T-helper 9 cell (primary cell): ENCODE results near the gene NPM1.
A peak's percentile ranks its signal among the peaks of the same experiment; 100 is the strongest.

Experiments used
- DNase-seq: peaks from one replicate; pipeline ENCODE4 v3.0.0-alpha.2; 2020

The NPM1 gene

DNA sequence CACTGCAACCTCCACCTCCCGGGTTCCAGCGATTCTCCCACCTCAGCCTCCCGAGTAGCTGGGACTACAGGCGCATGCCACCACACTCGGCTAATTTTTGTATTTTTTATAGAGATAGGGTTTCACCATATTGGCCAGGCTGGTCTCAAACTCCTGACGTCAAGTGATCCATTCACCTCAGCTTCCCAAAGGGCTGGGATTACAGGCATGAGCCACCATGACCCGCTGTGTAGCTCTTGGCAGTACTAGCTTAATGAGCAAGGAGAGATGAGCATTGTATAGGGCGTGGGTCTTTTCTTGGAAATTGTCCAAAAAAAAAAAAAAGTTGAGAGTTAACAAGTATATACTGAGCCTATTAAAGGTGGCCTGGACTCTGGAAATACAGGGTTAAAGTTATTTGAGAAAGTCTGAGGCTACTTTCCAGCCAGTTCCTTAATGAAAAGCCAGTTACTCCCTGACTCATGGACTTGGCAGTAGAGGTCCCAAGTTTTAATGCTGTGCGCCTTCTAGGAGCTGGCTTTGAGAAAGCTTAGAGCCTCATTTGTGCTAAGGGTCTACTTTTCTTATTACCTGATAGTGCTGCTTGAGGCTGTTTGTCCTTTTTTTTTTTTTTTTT lies 27.6 kb downstream of the NPM1 start:
- no peak for DNase-seq

GRCh38 chr5:171416160-171417049 lies 28.8 kb downstream of the NPM1 start:
- no peak for DNase-seq

DNA sequence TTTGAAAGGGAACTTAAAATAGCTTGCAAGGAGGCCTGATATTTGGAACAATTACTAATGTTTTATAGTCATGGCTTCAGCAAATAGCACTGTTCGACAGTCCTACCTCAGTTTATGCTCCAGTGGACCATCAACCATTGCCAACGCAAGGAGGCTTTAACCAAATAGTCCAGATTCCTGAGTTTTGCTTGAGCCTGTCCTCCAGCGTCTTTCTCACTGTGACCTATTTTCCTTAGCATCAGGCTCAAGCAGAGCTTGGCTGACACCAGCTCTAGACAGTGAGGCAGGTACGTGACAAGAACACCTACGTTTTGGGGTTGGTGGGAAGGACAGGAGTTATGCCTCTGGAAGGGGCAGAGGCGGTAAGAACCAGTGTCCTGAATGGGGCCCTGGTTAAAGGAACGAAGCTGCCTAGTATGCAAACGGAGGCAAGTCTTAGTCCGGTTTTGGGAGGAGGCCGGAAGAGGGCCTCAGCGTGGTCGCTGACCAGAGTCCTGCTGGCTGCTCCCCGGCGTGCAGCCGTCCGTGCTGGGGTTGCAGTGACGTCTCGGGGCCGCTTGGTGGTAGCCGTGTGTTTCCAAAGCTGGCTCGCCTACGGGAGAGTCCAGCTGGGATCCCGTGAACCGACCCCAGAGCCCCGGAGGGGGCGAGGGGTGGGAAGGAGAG lies 30.8 kb downstream of the NPM1 start:
- peak; percentile 27 for DNase-seq

DNA sequence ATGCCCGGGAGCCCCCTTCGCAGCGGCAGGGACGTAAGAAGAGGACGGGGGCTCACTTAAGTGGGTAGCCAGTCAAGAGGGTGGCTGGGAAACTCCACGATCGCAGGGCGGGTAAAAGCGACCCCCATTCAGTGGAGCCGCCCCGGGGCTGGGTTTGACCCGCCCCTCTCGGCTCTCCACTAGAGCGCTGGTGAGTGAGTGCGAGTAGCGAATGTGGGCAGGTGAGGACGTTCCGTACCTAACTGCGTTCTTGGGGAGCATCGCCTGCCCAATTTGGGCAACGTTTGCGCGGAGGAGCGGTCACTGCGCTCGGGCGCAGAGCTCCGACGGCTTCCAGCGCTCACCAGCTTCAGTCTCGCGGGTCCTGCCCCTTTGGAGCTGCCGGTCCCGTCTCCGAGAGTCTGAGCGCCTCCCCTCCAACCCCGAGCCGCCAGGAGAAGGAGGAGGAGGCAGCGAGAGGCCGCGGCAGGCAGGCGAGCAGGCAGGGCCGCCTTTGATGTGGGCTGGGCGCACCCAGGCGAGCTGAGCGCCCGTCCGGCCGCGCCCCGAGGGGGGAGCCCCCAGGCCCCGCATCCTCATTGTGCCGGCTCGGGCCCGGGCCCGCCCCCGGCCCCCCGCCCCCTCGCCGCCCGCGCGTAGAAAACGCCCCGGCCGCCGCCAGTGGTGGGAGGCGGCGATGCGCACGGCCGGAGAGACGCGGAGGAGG lies 31.5 kb downstream of the NPM1 start, which contains the start of gene FGF18:
Gene FGF18, plus strand, starts transcription at position 666 of the 706 bp plus-strand sequence. CDS start 553 bp downstream, outside the sequence.
- DNase-seq, result peak; percentile 18

DNA sequence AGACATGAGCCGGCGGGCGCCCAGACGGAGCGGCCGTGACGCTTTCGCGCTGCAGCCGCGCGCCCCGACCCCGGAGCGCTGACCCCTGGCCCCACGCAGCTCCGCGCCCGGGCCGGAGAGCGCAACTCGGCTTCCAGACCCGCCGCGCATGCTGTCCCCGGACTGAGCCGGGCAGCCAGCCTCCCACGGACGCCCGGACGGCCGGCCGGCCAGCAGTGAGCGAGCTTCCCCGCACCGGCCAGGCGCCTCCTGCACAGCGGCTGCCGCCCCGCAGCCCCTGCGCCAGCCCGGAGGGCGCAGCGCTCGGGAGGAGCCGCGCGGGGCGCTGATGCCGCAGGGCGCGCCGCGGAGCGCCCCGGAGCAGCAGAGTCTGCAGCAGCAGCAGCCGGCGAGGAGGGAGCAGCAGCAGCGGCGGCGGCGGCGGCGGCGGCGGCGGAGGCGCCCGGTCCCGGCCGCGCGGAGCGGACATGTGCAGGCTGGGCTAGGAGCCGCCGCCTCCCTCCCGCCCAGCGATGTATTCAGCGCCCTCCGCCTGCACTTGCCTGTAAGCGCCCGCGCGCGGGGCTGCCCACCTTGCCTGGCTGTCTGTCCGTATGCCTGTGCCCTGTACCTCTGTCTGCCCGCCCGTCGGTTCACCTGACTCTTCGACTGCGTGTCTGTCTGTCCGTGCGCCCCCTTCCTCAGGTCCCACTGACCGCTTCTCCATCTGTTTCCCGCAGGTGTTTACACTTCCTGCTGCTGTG lies 32.2 kb downstream of the NPM1 start:
- DNase-seq, result peak; percentile 11

- DNase-seq, result no peak
These were observed 33.0 kb downstream of the NPM1 start for GRCh38 chr5:171420431-171421241.

- no peak for DNase-seq
These were observed 33.9 kb downstream of the NPM1 start for GRCh38 chr5:171421331-171422262.

DNA sequence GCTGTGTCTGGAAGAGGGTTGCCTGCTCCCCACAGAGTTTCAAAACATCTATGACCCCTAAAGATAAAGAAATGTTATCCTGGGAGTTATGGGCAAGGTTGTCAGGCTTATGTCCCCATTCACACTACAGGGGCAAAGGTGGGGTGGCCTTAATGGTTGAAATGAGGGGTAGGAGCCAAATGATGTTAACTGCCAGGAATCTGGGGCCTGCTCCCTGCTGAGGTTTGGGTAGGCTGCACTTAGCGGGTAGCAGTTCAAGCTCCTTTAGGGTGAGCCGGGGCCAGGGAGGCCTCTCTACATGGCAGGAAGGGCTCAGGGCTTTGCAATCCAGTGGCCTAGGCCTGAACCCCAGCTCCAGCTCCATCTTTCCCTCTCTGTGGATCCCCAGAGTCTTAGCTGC lies 34.8 kb downstream of the NPM1 start:
- no peak for DNase-seq

DNA sequence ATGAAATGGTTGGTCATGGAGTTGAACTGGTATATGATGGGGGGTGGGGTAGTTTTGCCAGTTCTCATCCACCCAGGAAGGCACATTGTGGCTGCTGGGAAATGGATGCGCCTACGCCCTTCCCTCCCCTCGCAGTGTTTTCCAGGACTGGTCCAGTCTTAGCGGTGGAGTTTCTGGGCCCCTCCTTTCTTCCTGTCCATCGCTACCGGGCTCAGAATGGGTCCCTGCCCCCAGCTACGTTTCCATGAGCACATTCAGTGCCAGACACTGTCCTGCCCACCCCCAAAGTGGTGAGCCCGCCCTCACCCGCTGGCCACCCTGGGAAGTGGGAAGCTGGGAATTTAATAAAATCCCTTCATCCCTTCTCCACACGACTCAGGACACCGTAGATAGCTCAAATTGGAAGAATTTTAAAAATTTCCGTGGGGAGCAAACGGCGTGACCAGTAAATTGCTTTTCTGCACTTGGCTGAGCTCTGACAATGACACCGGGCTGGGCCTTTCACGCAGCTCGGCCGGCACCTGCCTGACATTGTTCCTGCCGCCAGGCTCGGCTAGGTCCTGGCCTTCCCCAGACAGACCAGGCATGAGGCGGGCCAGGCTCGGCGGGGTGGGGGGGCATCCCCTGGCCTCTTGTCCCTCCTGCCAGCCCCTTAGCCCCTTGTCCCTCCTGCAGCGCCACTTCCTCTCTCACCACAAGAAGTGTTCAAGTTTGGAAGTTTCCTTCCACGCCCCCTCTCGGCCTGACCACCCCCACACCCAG lies 35.4 kb downstream of the NPM1 start:
- DNase-seq, result no peak

DNA sequence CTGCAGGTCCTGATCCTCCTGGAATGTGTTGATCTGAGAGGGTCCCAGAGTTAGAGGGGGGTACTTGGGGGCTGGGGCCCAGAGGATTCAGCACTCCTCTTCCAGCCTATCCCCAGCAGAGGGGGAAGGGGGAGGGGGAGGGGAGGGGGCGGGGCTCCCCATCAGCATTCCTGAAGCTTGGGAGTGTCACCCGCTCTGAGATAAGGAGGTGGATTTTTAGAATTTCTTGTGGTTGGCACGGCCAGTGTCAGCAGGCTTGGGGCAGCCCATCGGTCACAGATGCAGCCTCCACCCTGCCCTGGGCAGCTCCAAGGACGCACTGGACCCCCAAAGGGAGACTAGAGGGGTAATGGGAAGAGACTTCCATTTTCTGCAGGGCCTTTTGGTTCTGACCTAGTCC lies 37.1 kb downstream of the NPM1 start:
- no peak for DNase-seq

DNA sequence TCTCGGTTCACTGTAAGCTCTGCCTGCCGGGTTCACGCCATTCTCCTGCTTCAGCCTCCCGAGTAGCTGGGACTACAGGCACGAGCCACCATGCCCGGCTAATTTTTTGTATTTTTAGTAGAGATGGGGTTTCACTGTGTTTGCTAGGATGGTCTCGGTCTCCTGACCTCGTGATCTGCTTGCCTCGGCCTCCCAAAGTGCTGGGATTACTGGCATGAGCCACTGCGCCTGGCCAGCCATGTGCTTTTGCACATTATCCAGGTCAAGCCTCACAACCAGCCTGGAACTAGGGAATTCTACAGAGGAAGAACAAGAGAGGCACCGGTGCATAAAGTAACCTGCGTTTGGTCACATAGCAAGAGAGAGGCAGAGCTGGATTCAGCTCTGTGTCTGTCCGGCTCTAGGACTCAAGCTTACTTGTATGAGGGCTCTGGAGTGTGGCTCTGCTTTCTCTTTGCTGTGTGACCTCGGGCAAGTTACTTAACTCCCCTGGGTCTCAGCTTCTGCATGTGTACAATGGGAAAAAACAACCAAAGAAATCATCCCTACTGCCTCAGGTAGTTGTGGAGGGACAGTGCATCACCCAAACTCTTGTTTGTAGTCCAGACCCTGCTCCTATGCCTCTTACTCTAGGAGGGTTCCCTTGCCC lies 38.1 kb downstream of the NPM1 start:
- DNase-seq, result no peak

GRCh38 chr5:171426266-171426665 lies 38.6 kb downstream of the NPM1 start:
- DNase-seq, result no peak

DNA sequence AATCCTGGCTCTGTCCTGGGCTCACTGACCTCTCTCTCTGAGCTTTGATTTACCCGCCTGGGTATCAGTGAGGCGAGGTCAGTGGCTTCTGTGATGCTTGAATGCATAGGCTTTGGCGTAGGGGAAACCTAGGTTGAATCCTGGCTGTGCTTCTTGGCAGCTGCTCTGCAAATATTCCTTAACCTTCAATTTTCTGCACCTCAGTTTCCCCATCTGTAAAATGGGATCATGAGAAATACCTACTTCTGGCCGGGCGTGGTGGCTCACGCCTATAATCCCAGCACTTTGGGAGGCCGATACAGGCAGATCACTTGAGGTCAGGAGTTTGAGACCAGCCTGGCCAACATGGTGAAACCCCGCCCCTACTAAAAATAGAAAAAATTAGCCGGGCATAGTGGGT lies 39.0 kb downstream of the NPM1 start:
- no peak for DNase-seq

- DNase-seq, result no peak
These were observed 39.9 kb downstream of the NPM1 start for GRCh38 chr5:171427318-171428167.

DNA sequence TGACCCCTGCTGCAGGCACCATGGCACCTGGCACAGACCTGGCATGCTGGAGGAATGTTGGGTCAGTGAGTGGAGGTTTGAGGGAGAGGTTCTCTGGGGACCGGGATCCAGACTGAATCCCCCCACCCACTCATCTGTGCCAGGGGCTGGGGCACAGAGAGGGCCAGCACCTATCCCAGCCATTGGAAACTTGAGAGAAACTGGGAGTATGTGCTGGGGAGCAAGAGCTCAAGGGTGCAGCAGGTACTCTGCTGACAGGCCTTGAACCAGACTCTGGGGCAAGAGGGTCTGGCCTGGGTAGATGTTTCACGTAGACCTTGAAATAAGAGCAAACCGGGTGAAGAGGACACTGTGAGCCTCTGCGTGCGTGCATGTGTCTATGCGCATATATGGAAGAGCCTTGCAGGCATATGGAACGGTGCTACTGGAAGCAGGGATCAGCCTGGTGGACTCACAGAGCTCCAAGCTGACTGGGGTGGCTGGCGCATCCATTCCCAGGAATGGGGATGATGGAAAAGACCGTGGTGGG lies 40.6 kb downstream of the NPM1 start:
- DNase-seq, result no peak

DNA sequence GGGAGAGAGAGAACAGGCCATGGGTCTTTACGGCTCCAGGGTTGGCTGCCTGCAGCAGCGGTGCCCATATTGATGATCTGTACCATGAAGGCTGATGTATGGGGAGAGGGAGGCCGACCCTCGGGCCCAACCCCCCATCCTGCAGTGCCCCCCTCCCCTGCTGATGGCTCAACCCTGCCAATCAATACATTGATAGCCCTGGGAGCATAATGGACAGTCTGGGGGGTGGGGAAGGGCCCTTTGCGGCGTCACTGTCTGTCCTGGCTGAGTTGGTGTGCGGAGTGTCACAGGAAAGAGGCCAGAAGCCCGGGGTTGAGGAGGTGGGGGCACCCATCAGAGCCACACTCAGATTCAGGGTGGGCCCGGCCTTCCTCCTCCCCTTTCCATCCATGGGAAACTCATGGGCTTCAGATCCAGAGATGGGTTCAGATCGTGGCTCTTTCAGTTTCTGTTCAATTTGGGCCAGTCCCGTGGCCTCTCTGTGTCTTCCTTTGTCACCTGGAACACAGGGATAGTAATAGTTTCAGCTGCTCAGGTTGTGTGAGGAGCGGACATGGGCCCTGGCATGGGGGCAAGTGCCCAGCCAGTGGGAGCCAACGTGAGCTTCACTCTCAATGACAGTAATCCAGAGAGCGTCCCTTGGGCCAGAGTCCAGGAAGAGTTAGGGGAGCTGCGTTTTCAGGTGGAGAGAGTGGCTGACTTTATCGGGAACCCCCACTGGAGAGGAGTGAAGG lies 41.3 kb downstream of the NPM1 start:
- DNase-seq, result no peak

DNA sequence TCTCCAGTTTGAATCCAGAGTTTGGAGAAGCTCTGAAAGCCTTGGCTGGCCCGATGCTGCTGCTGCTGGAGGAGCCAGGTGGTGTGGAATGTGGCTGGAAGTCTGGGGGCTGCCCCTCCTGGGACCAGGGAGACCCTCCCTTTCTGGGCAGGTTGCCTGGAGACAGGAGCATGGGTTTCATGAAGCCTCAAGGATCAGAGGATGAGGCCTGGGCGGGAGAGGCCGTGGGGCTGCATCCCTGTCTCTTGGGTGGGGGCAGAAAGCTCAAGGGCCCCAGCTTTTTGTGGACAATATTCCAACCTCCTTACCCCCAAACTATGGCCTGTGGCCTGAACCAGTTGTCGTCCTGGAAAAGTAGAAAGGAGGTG lies 41.9 kb downstream of the NPM1 start:
- no peak for DNase-seq
